H1 (cell line): ENCODE data around the gene CPPED1. TPM values are rescaled to one million over a fixed set of nuclear protein-coding genes. Genes with fewer than 3 reads are reported as not detected.

Source experiments
- PHF8 ChIP-seq: fragments of 200-600 bp; sonication (generic); conservative IDR thresholded peaks from 2 replicates; pipeline ENCODE4 v1.7.1; 2012; ENCODE audit warnings: low read depth, mild to moderate bottlenecking, inconsistent platforms, low read length, moderate library complexity
- RBBP5 ChIP-seq: IDR thresholded peaks from 2 replicates; pipeline ENCODE4 v1.7.1; 2012; ENCODE audit warnings: low read depth, mild to moderate bottlenecking, inconsistent platforms, low read length, moderate library complexity, borderline replicate concordance
- polyA plus RNA-seq, 7 experiments: library from polyadenylated mRNA; depleted of rRNA in 3 of 7; stranded (reverse) in 5 of 7; unstranded in 2 of 7; fragments of >200 nt in 5 of 7; fragments of 200-250 nt in 2 of 7; gene quantifications; 1 replicate in 5 of 7; 2 replicates in 1 of 7; 4 replicates in 1 of 7; pipeline versions ENCODE4 v1.2.1 to v1.2.3, GENCODE V29; 2011 to 2013; ENCODE audit warnings: missing spikeins in 2 of 7, mixed read lengths in 2 of 7
- total RNA-seq: library from RNA; stranded (reverse); fragmentation: NEBNext Ultra II Directional; extraction: Animal tissue kit (Norgen Biotek cat#: 25700); gene quantifications from 2 replicates; pipeline ENCODE4 v1.2.1, GENCODE V29; 2021

CPPED1 gene
- total and polyA plus RNA-seq, 2 of the 8 experiments (the other 6 are each of a cell fraction or from before 2014, with no cell fraction given) = 3.5 to 11.2 TPM

GRCh38 chr16:12747261-12747660 is 56.4 kb downstream of the CPPED1 start (continued):
- TF ChIP-seq RBBP5 = no peak
- TF ChIP-seq PHF8 = no peak
